ENCODE results near the gene ZNF264. TPM values are rescaled to one million over a fixed set of nuclear protein-coding genes. Genes with fewer than 3 reads are reported as not detected.

The ZNF264 gene
- total and polyA plus RNA-seq, 4 donors: 5.7 to 46.0 (median 26.6) TPM

- ATAC-seq (ENCODE audit: insufficient read depth, low FRiP score) (no peak), DNase-seq (no peak)
- no peaks in the 10 kb centered on the region for H3K27me3 ChIP-seq (ENCODE audit: control insufficient read depth in 3 of 3, insufficient read depth in 3 of 3, low read length in 2 of 3)
- no peak overlapping the region for H3K27ac ChIP-seq (ENCODE audit: low read depth in 1 of 2, low read length in 1 of 2)
- no peak for TF ChIP-seq CTCF (IDR thresholded peaks at IDR 0.05; ENCODE audit: control extremely low read depth, extremely low read depth)
- 95 to 100% methylated on average over 1 of the region's 1 CpG for WGBS, 2 donors
- peaks cover 0 to 8% (median 0%) of the 10 kb centered on the region in 4 donors for H3K9me3 ChIP-seq (ENCODE audit: control insufficient read depth in 4 of 4, insufficient read depth in 3 of 4, low read length in 3 of 4)
- no peaks in the 10 kb centered on the region for H3K4me1 ChIP-seq (ENCODE audit: control insufficient read depth in 5 of 5, insufficient read depth in 5 of 5, low read length in 5 of 5)
- H3K36me3 ChIP-seq (ENCODE audit: control insufficient read depth in 4 of 4, insufficient read depth in 4 of 4, low read length in 4 of 4): peaks cover 0 to 8% (median 6%) of the 10 kb centered on the region in 4 donors
- no peak overlapping the region for H3K4me3 ChIP-seq
- H3K9ac ChIP-seq (ENCODE audit: insufficient read depth in 1 of 2, low read length in 2 of 2): no peak overlapping the region
These were observed 72.0 kb downstream of the ZNF264 start for GRCh38 chr19:57263244-57263741.

- no peak for TF ChIP-seq CTCF (IDR thresholded peaks at IDR 0.05; ENCODE audit: control extremely low read depth, extremely low read depth)
- H3K4me1 ChIP-seq (ENCODE audit: control insufficient read depth in 5 of 5, insufficient read depth in 5 of 5, low read length in 5 of 5): no peaks in the 10 kb centered on the region
- peaks cover 0 to 6% (median 0%) of the 10 kb centered on the region in 4 donors for H3K9me3 ChIP-seq (ENCODE audit: control insufficient read depth in 4 of 4, insufficient read depth in 3 of 4, low read length in 3 of 4)
- DNase-seq (no peak), ATAC-seq (ENCODE audit: insufficient read depth, low FRiP score) (no peak)
- no peak overlapping the region for H3K9ac ChIP-seq (ENCODE audit: insufficient read depth in 1 of 2, low read length in 2 of 2)
- no peaks in the 10 kb centered on the region for H3K27me3 ChIP-seq (ENCODE audit: control insufficient read depth in 3 of 3, insufficient read depth in 3 of 3, low read length in 2 of 3)
- H3K36me3 ChIP-seq (ENCODE audit: control insufficient read depth in 4 of 4, insufficient read depth in 4 of 4, low read length in 4 of 4): peaks cover 0 to 3% (median 0%) of the 10 kb centered on the region in 4 donors
- no peak overlapping the region for H3K4me3 ChIP-seq
- no peak overlapping the region for H3K27ac ChIP-seq (ENCODE audit: low read depth in 1 of 2, low read length in 1 of 2)
- 84 to 90% methylated on average over 3 of the region's 3 CpGs for WGBS, 2 donors
These were observed 76.0 kb downstream of the ZNF264 start for GRCh38 chr19:57267291-57267690.

GRCh38 chr19:57269515-57270250, 78.4 kb downstream of the ZNF264 start:
- DNase-seq: no peak
- H3K4me1 ChIP-seq (ENCODE audit: control insufficient read depth in 5 of 5, insufficient read depth in 5 of 5, low read length in 5 of 5): no peaks in the 10 kb centered on the region
- TF ChIP-seq CTCF (IDR thresholded peaks at IDR 0.05; ENCODE audit: control extremely low read depth, extremely low read depth): no peak
- ATAC-seq (ENCODE audit: insufficient read depth, low FRiP score): no peak
- no peak overlapping the region for H3K4me3 ChIP-seq
- peaks cover 0 to 4% (median 2%) of the 10 kb centered on the region in 4 donors for H3K36me3 ChIP-seq (ENCODE audit: control insufficient read depth in 4 of 4, insufficient read depth in 4 of 4, low read length in 4 of 4)
- H3K27ac ChIP-seq (ENCODE audit: low read depth in 1 of 2, low read length in 1 of 2): no peak overlapping the region
- H3K9me3 ChIP-seq (ENCODE audit: control insufficient read depth in 4 of 4, insufficient read depth in 3 of 4, low read length in 3 of 4): peaks cover 0 to 3% (median 0%) of the 10 kb centered on the region in 4 donors
- WGBS, 2 donors: 79 to 87% methylated on average over 4 of the region's 4 CpGs
- no peak overlapping the region for H3K9ac ChIP-seq (ENCODE audit: insufficient read depth in 1 of 2, low read length in 2 of 2)
- no peaks in the 10 kb centered on the region for H3K27me3 ChIP-seq (ENCODE audit: control insufficient read depth in 3 of 3, insufficient read depth in 3 of 3, low read length in 2 of 3)

Data from lung (tissue), 12 donors.